ENCODE data around the gene TBC1D32. TPM values are rescaled to one million over a fixed set of nuclear protein-coding genes. Genes with fewer than 3 reads are reported as not detected.

TBC1D32 gene
- total and polyA plus RNA-seq, 2 donors: 3.3 to 10.3 TPM

GRCh38 chr6:121134922-121135321, 199.4 kb downstream of the TBC1D32 start:
- H3K27me3 ChIP-seq (ENCODE audit: control insufficient read depth in 2 of 2, insufficient read depth in 1 of 2, low read length in 1 of 2): no peaks in the 10 kb centered on the region
- no peak overlapping the region for H3K4me3 ChIP-seq (ENCODE audit: low read length in 2 of 2)
- no peak overlapping the region for H3K27ac ChIP-seq (ENCODE audit: low read depth in 1 of 2, low read length in 1 of 2)
- H3K4me1 ChIP-seq (ENCODE audit: control insufficient read depth in 2 of 2, insufficient read depth in 2 of 2, low read length in 2 of 2): no peaks in the 10 kb centered on the region
- DNase-seq (ENCODE audit: low read depth in 6 of 9, low spot score in 9 of 9): no peak
- H3K36me3 ChIP-seq (ENCODE audit: control insufficient read depth in 2 of 2, insufficient read depth in 2 of 2, low read length in 1 of 2): no peaks in the 10 kb centered on the region
- H3K9me3 ChIP-seq (ENCODE audit: control insufficient read depth in 2 of 2, insufficient read depth in 1 of 2, low read length in 1 of 2): no peaks in the 10 kb centered on the region

DNA sequence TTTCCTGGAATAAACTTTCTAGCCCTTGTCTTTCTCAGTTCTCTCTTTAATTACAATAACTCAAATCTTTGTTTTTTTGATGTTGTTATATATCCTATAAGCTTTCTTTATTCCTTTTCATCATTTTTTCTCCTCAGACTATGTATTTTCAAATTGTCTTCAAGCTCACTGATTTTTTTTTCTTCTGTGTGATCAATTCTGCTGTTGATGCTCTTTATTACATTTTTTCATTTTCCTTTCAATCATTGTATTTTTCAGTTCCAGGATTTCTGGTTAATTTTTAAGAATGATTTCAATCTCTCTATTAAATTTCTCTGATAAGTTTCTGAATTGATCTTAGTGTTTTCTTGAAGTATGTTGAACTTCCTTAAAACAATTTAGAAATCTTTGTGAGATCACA, 209.7 kb downstream of the TBC1D32 start:
- Histone ChIP-seq H3K4me1 (ENCODE audit: control insufficient read depth in 2 of 2, insufficient read depth in 2 of 2, low read length in 2 of 2) (no peaks in the 10 kb centered on the region), H3K9me3 (ENCODE audit: control insufficient read depth in 2 of 2, insufficient read depth in 1 of 2, low read length in 1 of 2) (peaks cover 0 to 8% of the 10 kb centered on the region in 2 donors), H3K36me3 (ENCODE audit: control insufficient read depth in 2 of 2, insufficient read depth in 2 of 2, low read length in 1 of 2) (peaks cover 2 to 3% of the 10 kb centered on the region in 2 donors)

DNA sequence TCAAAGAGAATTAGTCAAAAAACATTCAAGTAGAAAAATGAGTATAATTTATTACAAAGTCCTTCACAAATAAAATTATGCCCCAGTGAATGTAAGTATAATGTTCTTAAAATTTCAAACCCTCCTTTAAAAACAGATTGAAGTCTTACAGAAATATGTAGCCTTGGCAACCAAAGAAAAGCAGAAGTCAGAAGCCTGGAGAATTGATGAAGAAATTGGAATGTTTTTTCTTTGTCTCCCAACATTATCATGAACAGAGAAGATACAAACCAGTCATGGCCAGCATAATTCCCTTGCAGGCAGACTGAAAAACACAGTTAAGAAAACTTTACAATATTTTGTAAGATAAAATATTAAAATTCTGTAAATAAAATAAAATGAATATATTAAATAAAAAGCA, 221.9 kb downstream of the TBC1D32 start:
- DNase-seq (ENCODE audit: low read depth in 6 of 9, low spot score in 9 of 9): no peak
- Histone ChIP-seq H3K36me3 (ENCODE audit: control insufficient read depth in 2 of 2, insufficient read depth in 2 of 2, low read length in 1 of 2) (no peaks in the 10 kb centered on the region), H3K27ac (ENCODE audit: low read depth in 1 of 2, low read length in 1 of 2) (no peak overlapping the region), H3K4me3 (ENCODE audit: low read length in 2 of 2) (no peak overlapping the region), H3K9me3 (ENCODE audit: control insufficient read depth in 2 of 2, insufficient read depth in 1 of 2, low read length in 1 of 2) (no peaks in the 10 kb centered on the region), H3K4me1 (ENCODE audit: control insufficient read depth in 2 of 2, insufficient read depth in 2 of 2, low read length in 2 of 2) (no peaks in the 10 kb centered on the region), H3K27me3 (ENCODE audit: control insufficient read depth in 2 of 2, insufficient read depth in 1 of 2, low read length in 1 of 2) (no peaks in the 10 kb centered on the region)

More for the DNA sequence above, 209.7 kb downstream of the TBC1D32 start:
- H3K27ac ChIP-seq (ENCODE audit: low read depth in 1 of 2, low read length in 1 of 2): no peak overlapping the region
- no peak overlapping the region for H3K4me3 ChIP-seq (ENCODE audit: low read length in 2 of 2)
- no peak for DNase-seq (ENCODE audit: low read depth in 6 of 9, low spot score in 9 of 9)
- H3K27me3 ChIP-seq (ENCODE audit: control insufficient read depth in 2 of 2, insufficient read depth in 1 of 2, low read length in 1 of 2): no peaks in the 10 kb centered on the region

DNA sequence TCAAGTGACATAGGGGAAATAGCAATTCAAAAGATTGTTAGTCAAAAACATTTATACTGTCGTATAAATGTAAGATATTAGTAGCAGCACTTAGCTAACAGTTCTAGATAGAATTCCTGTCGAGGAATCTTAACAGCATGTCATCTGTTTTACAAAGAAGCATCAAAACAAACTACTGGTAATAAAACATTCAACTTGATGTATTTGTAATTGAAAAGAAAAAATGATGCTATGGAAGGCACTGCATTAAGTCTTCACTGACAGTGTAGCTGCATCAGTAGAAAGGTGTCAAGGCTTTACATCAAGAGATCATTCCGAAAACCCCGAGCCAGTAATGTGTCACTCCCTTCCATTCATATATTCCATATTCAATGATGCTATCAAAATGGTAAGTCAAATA, 223.5 kb downstream of the TBC1D32 start:
- no peak overlapping the region for H3K4me3 ChIP-seq (ENCODE audit: low read length in 2 of 2)
- H3K27ac ChIP-seq (ENCODE audit: low read depth in 1 of 2, low read length in 1 of 2): no peak overlapping the region
- no peaks in the 10 kb centered on the region for H3K27me3 ChIP-seq (ENCODE audit: control insufficient read depth in 2 of 2, insufficient read depth in 1 of 2, low read length in 1 of 2)
- no peaks in the 10 kb centered on the region for H3K9me3 ChIP-seq (ENCODE audit: control insufficient read depth in 2 of 2, insufficient read depth in 1 of 2, low read length in 1 of 2)
- H3K36me3 ChIP-seq (ENCODE audit: control insufficient read depth in 2 of 2, insufficient read depth in 2 of 2, low read length in 1 of 2): no peaks in the 10 kb centered on the region
- DNase-seq (ENCODE audit: low read depth in 6 of 9, low spot score in 9 of 9): no peak
- H3K4me1 ChIP-seq (ENCODE audit: control insufficient read depth in 2 of 2, insufficient read depth in 2 of 2, low read length in 2 of 2): no peaks in the 10 kb centered on the region
- 99% methylated on average over 4 of the region's 4 CpGs for WGBS

DNA sequence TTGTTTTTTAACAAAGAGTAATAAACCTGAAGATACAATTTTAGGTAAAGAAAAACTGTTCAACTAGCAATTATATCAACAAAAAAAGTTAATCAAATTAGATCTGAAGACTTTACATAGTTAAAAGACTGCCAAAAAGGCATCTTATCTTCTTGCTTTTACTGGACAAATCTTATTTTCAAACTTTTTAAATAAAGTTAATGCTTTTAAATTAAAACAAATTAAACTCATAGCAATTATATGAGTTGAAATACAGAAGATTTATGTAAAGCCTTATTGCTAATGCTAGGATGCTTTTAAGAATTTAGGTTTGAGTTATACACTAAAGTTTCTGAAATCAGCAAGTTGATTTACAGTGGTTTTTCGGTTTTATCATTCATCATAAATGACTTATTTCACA, 227.3 kb downstream of the TBC1D32 start:
- no peak overlapping the region for H3K27ac ChIP-seq (ENCODE audit: low read depth in 1 of 2, low read length in 1 of 2)
- WGBS: 94% methylated on average over 1 of the region's 1 CpG
- no peaks in the 10 kb centered on the region for H3K36me3 ChIP-seq (ENCODE audit: control insufficient read depth in 2 of 2, insufficient read depth in 2 of 2, low read length in 1 of 2)
- H3K9me3 ChIP-seq (ENCODE audit: control insufficient read depth in 2 of 2, insufficient read depth in 1 of 2, low read length in 1 of 2): no peaks in the 10 kb centered on the region
- H3K4me3 ChIP-seq (ENCODE audit: low read length in 2 of 2): no peak overlapping the region
- H3K4me1 ChIP-seq (ENCODE audit: control insufficient read depth in 2 of 2, insufficient read depth in 2 of 2, low read length in 2 of 2): no peaks in the 10 kb centered on the region
- no peaks in the 10 kb centered on the region for H3K27me3 ChIP-seq (ENCODE audit: control insufficient read depth in 2 of 2, insufficient read depth in 1 of 2, low read length in 1 of 2)
- DNase-seq (ENCODE audit: low read depth in 6 of 9, low spot score in 9 of 9): no peak

DNA sequence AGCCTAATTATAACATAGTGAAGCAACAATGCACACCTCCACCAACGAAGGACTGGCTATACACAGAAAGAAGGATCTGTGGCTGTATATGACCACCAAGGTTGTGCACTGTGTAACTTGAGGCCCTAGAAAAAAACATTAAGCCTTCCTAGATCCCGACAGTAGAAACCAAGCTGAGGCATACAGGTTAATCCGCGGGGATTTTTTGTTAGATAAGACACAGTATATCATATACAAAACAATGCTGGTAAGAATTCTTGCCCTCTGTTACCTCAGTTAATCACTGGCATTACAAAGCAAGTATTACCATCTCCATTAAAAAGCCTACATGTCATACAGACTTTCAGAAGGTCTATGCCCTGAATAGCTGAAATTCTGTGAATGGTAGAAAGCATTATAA, 228.8 kb downstream of the TBC1D32 start:
- WGBS: 93% methylated on average over 4 of the region's 4 CpGs
- Histone ChIP-seq H3K4me1 (ENCODE audit: control insufficient read depth in 2 of 2, insufficient read depth in 2 of 2, low read length in 2 of 2) (no peaks in the 10 kb centered on the region), H3K9me3 (ENCODE audit: control insufficient read depth in 2 of 2, insufficient read depth in 1 of 2, low read length in 1 of 2) (no peaks in the 10 kb centered on the region), H3K4me3 (ENCODE audit: low read length in 2 of 2) (no peak overlapping the region), H3K36me3 (ENCODE audit: control insufficient read depth in 2 of 2, insufficient read depth in 2 of 2, low read length in 1 of 2) (no peaks in the 10 kb centered on the region), H3K27ac (ENCODE audit: low read depth in 1 of 2, low read length in 1 of 2) (no peak overlapping the region), H3K27me3 (ENCODE audit: control insufficient read depth in 2 of 2, insufficient read depth in 1 of 2, low read length in 1 of 2) (no peaks in the 10 kb centered on the region)
- DNase-seq (ENCODE audit: low read depth in 6 of 9, low spot score in 9 of 9): no peak

- no peaks in the 10 kb centered on the region for H3K9me3 ChIP-seq (ENCODE audit: control insufficient read depth in 2 of 2, insufficient read depth in 1 of 2, low read length in 1 of 2)
- no peak overlapping the region for H3K4me3 ChIP-seq (ENCODE audit: low read length in 2 of 2)
- no peak overlapping the region for H3K27ac ChIP-seq (ENCODE audit: low read depth in 1 of 2, low read length in 1 of 2)
- no peaks in the 10 kb centered on the region for H3K4me1 ChIP-seq (ENCODE audit: control insufficient read depth in 2 of 2, insufficient read depth in 2 of 2, low read length in 2 of 2)
- DNase-seq (ENCODE audit: low read depth in 6 of 9, low spot score in 9 of 9): no peak
- no peaks in the 10 kb centered on the region for H3K27me3 ChIP-seq (ENCODE audit: control insufficient read depth in 2 of 2, insufficient read depth in 1 of 2, low read length in 1 of 2)
- H3K36me3 ChIP-seq (ENCODE audit: control insufficient read depth in 2 of 2, insufficient read depth in 2 of 2, low read length in 1 of 2): no peaks in the 10 kb centered on the region
Observed at GRCh38 chr6:121093928-121094327, 240.4 kb downstream of the TBC1D32 start.

GRCh38 chr6:121090492-121090891, 243.8 kb downstream of the TBC1D32 start:
- Histone ChIP-seq H3K4me3 (ENCODE audit: low read length in 2 of 2) (no peak overlapping the region), H3K36me3 (ENCODE audit: control insufficient read depth in 2 of 2, insufficient read depth in 2 of 2, low read length in 1 of 2) (no peaks in the 10 kb centered on the region), H3K27me3 (ENCODE audit: control insufficient read depth in 2 of 2, insufficient read depth in 1 of 2, low read length in 1 of 2) (no peaks in the 10 kb centered on the region), H3K9me3 (ENCODE audit: control insufficient read depth in 2 of 2, insufficient read depth in 1 of 2, low read length in 1 of 2) (no peaks in the 10 kb centered on the region), H3K27ac (ENCODE audit: low read depth in 1 of 2, low read length in 1 of 2) (no peak overlapping the region), H3K4me1 (ENCODE audit: control insufficient read depth in 2 of 2, insufficient read depth in 2 of 2, low read length in 2 of 2) (no peaks in the 10 kb centered on the region)
- WGBS: 95% methylated on average over 1 of the region's 1 CpG
- no peak for DNase-seq (ENCODE audit: low read depth in 6 of 9, low spot score in 9 of 9)

GRCh38 chr6:121086876-121087275, 247.4 kb downstream of the TBC1D32 start:
- Histone ChIP-seq H3K27ac (ENCODE audit: low read depth in 1 of 2, low read length in 1 of 2) (no peak overlapping the region), H3K4me1 (ENCODE audit: control insufficient read depth in 2 of 2, insufficient read depth in 2 of 2, low read length in 2 of 2) (no peaks in the 10 kb centered on the region), H3K4me3 (ENCODE audit: low read length in 2 of 2) (no peak overlapping the region), H3K9me3 (ENCODE audit: control insufficient read depth in 2 of 2, insufficient read depth in 1 of 2, low read length in 1 of 2) (no peaks in the 10 kb centered on the region), H3K36me3 (ENCODE audit: control insufficient read depth in 2 of 2, insufficient read depth in 2 of 2, low read length in 1 of 2) (no peaks in the 10 kb centered on the region), H3K27me3 (ENCODE audit: control insufficient read depth in 2 of 2, insufficient read depth in 1 of 2, low read length in 1 of 2) (no peaks in the 10 kb centered on the region)
- DNase-seq (ENCODE audit: low read depth in 6 of 9, low spot score in 9 of 9): no peak
- 97% methylated on average over 3 of the region's 3 CpGs for WGBS

- WGBS: 96% methylated on average over 3 of the region's 3 CpGs
- H3K9me3 ChIP-seq (ENCODE audit: control insufficient read depth in 2 of 2, insufficient read depth in 1 of 2, low read length in 1 of 2): no peaks in the 10 kb centered on the region
- DNase-seq (ENCODE audit: low read depth in 6 of 9, low spot score in 9 of 9): no peak
Observed at GRCh38 chr6:121076119-121076518, 258.2 kb downstream of the TBC1D32 start.

More at GRCh38 chr6:121076119-121076518, 258.2 kb downstream of the TBC1D32 start:
- no peak overlapping the region for H3K27ac ChIP-seq (ENCODE audit: low read depth in 1 of 2, low read length in 1 of 2)
- H3K27me3 ChIP-seq (ENCODE audit: control insufficient read depth in 2 of 2, insufficient read depth in 1 of 2, low read length in 1 of 2): no peaks in the 10 kb centered on the region
- H3K36me3 ChIP-seq (ENCODE audit: control insufficient read depth in 2 of 2, insufficient read depth in 2 of 2, low read length in 1 of 2): no peaks in the 10 kb centered on the region
- no peaks in the 10 kb centered on the region for H3K4me1 ChIP-seq (ENCODE audit: control insufficient read depth in 2 of 2, insufficient read depth in 2 of 2, low read length in 2 of 2)
- no peak overlapping the region for H3K4me3 ChIP-seq (ENCODE audit: low read length in 2 of 2)
